PC-9 (cell line): ENCODE measurements around the gene TJP3. TPM values are rescaled to one million over a fixed set of nuclear protein-coding genes. Genes with fewer than 3 reads are reported as not detected.

Experiments
- BruUV-seq: library from RNA; stranded (reverse); fragments of 400-500 nt; replicated peaks from 2 replicates; lab custom pipeline; 2021; lab: Mats Ljungman, UMichigan
- CTCF ChIA-PET: fragments of 300-600 bp; sonication (Branson Sonifier 250); formaldehyde crosslinking; loops from one replicate; lab custom pipeline; 2022; ENCODE audit warnings: antibody characterized with exemption; lab: Charles Lee
- POLR2A ChIA-PET: fragments of 300-600 bp; sonication (Branson Sonifier 250); formaldehyde crosslinking; loops from one replicate; lab custom pipeline; 2022; ENCODE audit warnings: antibody characterized with exemption; ENCODE audit not compliant: unreplicated experiment; lab: Charles Lee
- DNase-seq, 2 experiments: peaks; one replicate each; pipeline versions ENCODE4 v3.0.0 to v3.0.0-alpha.2; 2015 to 2022; ENCODE audit warnings: mixed read lengths in 1 of 2
- H2AFZ ChIP-seq: fragments of 200-600 bp; sonication (generic); 2 replicates; pipeline ENCODE4 v1.8.1; 2017; ENCODE audit warnings: antibody characterized with exemption
- H3F3A ChIP-seq: fragments of 200-600 bp; sonication (generic); 2 replicates; pipeline ENCODE4 v1.8.1; 2017; ENCODE audit warnings: antibody characterized with exemption, mild to moderate bottlenecking, low read depth; ENCODE audit not compliant: insufficient read depth
- H3K27ac ChIP-seq: fragments of 200-600 bp; sonication (generic); 2 replicates; pipeline ENCODE4 v1.6.1; 2016; ENCODE audit warnings: mixed run types
- H3K27me3 ChIP-seq: fragments of 200-600 bp; sonication (generic); 2 replicates; pipeline ENCODE4 v1.6.1; 2016; ENCODE audit warnings: low read depth, mixed run types; ENCODE audit not compliant: insufficient read depth
- H3K36me3 ChIP-seq: fragments of 200-600 bp; sonication (generic); 2 replicates; pipeline ENCODE4 v1.6.1; 2016; ENCODE audit warnings: low read depth, mixed run types
- H3K4me1 ChIP-seq: fragments of 200-600 bp; sonication (generic); replicated peaks from 2 replicates; pipeline ENCODE4 v1.6.1; 2016; ENCODE audit warnings: mixed run types; ENCODE audit not compliant: insufficient read depth
- H3K4me2 ChIP-seq: fragments of 200-600 bp; sonication (generic); 2 replicates; pipeline ENCODE4 v1.6.1; 2017; ENCODE audit warnings: mixed run types
- H3K4me3 ChIP-seq: fragments of 200-600 bp; sonication (generic); 2 replicates; pipeline ENCODE4 v1.6.1; 2016; ENCODE audit warnings: mixed run types
- H3K79me2 ChIP-seq: fragments of 200-600 bp; sonication (generic); 2 replicates; pipeline ENCODE4 v1.6.1; 2017; ENCODE audit warnings: low read depth, mixed run types
- H3K9me2 ChIP-seq: fragments of 200-600 bp; sonication (generic); 2 replicates; pipeline ENCODE4 v1.8.1; 2017; ENCODE audit warnings: mild to moderate bottlenecking; ENCODE audit not compliant: insufficient read depth
- H3K9me3 ChIP-seq: fragments of 200-600 bp; sonication (generic); 2 replicates; pipeline ENCODE4 v1.8.1; 2016; ENCODE audit warnings: low read depth; ENCODE audit not compliant: insufficient read depth
- H4K20me1 ChIP-seq: fragments of 200-600 bp; sonication (generic); 2 replicates; pipeline ENCODE4 v1.8.1; 2017; ENCODE audit not compliant: insufficient read depth
- EZH2 ChIP-seq: fragments of 200-600 bp; sonication (generic); IDR thresholded peaks from 2 replicates; pipeline ENCODE4 v1.8.0; 2017; ENCODE audit warnings: antibody characterized with exemption, low read depth
- intact Hi-C: fragments of 100-400 bp; cut with micrococcal nuclease; formaldehyde crosslinking; loops from one replicate; pipeline ENCODE4 v1.10.0; 2022; ENCODE audit not compliant: unreplicated experiment
- total RNA-seq: library from RNA; stranded (reverse); gene quantifications from 2 replicates; pipeline ENCODE4 v1.2.3, GENCODE V29; 2021
- TF ChIP-seq, protein P1 (sequence below): fragments of 200-600 bp; sonication (generic); conservative IDR thresholded peaks from 2 replicates; pipeline ENCODE4 v1.6.1; 2017; ENCODE audit warnings: mixed run types, antibody characterized with exemption, mild to moderate bottlenecking, moderate library complexity

The TJP3 gene
- total RNA-seq, 1 experiment from 2014 or later = 56.8 TPM

DNA sequence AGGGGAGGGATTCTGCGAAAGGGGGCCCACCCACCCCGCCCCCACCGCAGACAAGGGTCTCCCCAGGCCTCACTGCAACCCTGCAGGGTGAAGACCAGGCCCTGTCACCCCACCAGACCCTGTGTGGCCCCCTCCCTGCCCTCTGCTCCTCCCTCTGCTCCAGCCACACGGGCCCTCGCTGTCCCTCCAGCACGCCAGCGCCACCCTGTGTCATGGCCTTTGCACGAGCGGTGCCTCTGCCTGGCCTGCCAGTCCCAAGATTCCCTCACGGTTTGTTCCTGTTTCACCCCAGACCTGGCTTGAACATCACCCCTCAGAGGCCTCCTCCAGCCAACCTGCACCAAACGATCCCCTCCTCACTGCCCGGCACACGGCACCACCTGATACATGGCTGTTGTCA lies 35.2 kb upstream of the TJP3 start:
- Histone ChIP-seq H3F3A (no peaks in the 10 kb centered on the region), H3K27ac (no peak overlapping the region), H3K9me3 (no peaks in the 10 kb centered on the region), H3K36me3 (no peaks in the 10 kb centered on the region), H3K79me2 (no peaks in the 10 kb centered on the region), H3K9me2 (no peaks in the 10 kb centered on the region), H3K27me3 (no peaks in the 10 kb centered on the region), H3K4me3 (no peak overlapping the region), H3K4me1 (no peaks in the 10 kb centered on the region), H2AFZ (no peak overlapping the region), H4K20me1 (no peaks in the 10 kb centered on the region; the same call in 1 of the 2 replicates), H3K4me2 (no peak overlapping the region)
- no peak for DNase-seq
- no peak for TF ChIP-seq EZH2
- TF ChIP-seq, protein P1, sequence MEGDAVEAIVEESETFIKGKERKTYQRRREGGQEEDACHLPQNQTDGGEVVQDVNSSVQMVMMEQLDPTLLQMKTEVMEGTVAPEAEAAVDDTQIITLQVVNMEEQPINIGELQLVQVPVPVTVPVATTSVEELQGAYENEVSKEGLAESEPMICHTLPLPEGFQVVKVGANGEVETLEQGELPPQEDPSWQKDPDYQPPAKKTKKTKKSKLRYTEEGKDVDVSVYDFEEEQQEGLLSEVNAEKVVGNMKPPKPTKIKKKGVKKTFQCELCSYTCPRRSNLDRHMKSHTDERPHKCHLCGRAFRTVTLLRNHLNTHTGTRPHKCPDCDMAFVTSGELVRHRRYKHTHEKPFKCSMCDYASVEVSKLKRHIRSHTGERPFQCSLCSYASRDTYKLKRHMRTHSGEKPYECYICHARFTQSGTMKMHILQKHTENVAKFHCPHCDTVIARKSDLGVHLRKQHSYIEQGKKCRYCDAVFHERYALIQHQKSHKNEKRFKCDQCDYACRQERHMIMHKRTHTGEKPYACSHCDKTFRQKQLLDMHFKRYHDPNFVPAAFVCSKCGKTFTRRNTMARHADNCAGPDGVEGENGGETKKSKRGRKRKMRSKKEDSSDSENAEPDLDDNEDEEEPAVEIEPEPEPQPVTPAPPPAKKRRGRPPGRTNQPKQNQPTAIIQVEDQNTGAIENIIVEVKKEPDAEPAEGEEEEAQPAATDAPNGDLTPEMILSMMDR = no peak
- ChIA-PET CTCF (no interaction called here), POLR2A (no interaction called here)
- no TSS peak for BruUV-seq
- intact Hi-C loops = no loop called here

DNA sequence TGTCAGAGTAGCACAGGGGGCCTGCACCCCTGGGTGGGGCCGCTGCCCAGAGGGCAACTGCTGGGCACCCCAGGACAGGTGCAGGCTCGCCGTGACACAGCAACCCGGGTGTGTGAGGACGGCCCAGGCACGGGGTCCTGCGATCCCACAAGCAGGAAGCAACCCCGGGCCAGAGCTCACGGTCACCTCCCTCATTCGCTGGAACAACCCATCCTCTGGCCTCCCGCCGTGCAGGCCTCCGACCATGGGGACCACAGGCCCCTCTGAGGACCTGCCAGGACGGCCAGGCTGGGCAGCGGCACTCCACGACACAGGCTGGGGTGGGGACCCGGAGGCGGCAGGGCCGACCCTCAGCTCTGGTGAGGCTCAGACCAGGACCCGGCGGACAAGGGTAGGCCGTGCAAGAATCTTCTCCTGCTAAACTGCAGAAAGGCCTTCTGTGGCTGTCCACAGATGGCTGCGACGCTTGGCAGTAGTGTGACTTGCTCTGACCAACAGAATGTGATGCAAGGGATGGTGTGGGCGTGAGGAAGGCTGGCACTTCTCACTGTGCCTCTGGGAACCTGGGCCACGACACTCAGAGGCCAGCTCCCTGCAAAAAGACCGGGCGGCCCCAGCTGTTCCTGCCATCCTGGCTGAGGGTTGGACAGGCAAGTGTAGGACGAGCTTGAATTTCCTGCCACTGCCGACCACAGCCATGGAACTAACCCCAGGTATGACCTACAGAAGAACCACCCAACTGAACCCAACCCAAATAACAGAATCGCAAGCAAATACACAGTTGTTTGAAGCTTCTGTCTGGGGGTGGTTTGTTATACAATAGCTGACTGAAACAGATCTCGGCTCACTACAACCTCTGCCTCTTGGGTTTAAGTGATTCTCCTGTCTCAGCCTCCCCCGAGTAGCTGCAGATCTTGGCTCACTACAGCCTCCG lies 34.4 kb upstream of the TJP3 start:
- intact Hi-C loops = no loop called here
- Histone ChIP-seq H3F3A (no peaks in the 10 kb centered on the region), H3K4me2 (no peak overlapping the region), H4K20me1 (no peaks in the 10 kb centered on the region; the same call in 1 of the 2 replicates), H2AFZ (no peak overlapping the region), H3K79me2 (no peaks in the 10 kb centered on the region), H3K36me3 (no peaks in the 10 kb centered on the region), H3K27me3 (no peaks in the 10 kb centered on the region), H3K4me1 (no peaks in the 10 kb centered on the region), H3K9me3 (no peaks in the 10 kb centered on the region), H3K27ac (no peak overlapping the region), H3K9me2 (no peaks in the 10 kb centered on the region), H3K4me3 (no peak overlapping the region)
- TF ChIP-seq EZH2 = no peak
- TF ChIP-seq, protein P1 = no peak
- BruUV-seq = no TSS peak
- DNase-seq = no peak
- POLR2A ChIA-PET = no interaction called here
- CTCF ChIA-PET = no interaction called here

DNA sequence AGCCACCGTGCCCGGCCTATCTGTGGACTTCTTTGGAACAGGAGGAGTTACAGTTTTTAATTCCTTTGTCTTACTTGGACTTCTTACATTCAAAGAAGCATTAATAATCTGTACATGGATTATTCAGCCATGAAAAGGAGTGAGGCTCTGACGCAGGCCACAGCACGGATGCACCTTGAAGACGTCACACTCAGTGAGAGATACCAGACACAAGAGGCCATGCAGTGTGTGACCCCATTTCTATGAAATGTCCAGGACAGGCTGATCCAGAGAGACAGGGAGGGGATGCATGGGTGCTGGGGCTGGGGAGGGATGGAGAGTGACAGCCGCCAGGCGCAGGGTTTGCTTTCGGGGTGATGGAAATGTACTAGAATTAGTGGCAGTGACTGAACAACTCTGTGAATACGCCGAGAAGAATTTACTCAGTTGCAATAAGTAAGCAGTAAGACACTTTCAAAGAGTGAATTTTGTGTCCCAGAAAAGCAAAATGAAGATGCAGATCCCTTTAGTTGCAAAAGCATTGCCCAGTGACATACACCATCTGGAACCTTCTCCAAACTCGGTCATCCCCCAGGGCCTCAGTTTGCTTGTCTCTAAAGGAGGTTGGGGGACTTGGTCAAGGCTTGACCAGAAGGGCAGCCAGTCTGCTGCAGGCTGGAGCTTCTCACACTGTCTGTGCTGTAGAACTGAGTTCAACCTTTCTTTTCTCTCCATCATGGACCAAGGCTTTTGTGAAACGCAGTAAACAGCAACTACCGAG lies 33.2 kb upstream of the TJP3 start:
- ChIA-PET CTCF (no interaction called here), POLR2A (no interaction called here)
- no TSS peak for BruUV-seq
- H3K79me2 ChIP-seq = no peaks in the 10 kb centered on the region
- no peaks in the 10 kb centered on the region for H3K4me1 ChIP-seq
- H3F3A ChIP-seq = no peaks in the 10 kb centered on the region
- DNase-seq = no peak
- intact Hi-C loops = no loop called here
- H4K20me1 ChIP-seq = no peaks in the 10 kb centered on the region; the same call in 1 of the 2 replicates
- H3K27me3 ChIP-seq = no peaks in the 10 kb centered on the region
- no peak overlapping the region for H3K4me2 ChIP-seq
- no peaks in the 10 kb centered on the region for H3K9me3 ChIP-seq
- no peak overlapping the region for H2AFZ ChIP-seq
- no peaks in the 10 kb centered on the region for H3K36me3 ChIP-seq
- H3K27ac ChIP-seq = no peak overlapping the region
- H3K9me2 ChIP-seq = no peaks in the 10 kb centered on the region
- H3K4me3 ChIP-seq = no peak overlapping the region
- no peak for TF ChIP-seq EZH2
- TF ChIP-seq, protein P1 = no peak
